G401.6 (cell line): Measurements from ENCODE around the gene CELA2B.

Experiments used
- FAIRE-seq: peaks from 2 replicates; lab custom pipeline; 2012; peaks lifted over from hg19 to GRCh38; lab: Jason Lieb, UNC

CELA2B gene

DNA sequence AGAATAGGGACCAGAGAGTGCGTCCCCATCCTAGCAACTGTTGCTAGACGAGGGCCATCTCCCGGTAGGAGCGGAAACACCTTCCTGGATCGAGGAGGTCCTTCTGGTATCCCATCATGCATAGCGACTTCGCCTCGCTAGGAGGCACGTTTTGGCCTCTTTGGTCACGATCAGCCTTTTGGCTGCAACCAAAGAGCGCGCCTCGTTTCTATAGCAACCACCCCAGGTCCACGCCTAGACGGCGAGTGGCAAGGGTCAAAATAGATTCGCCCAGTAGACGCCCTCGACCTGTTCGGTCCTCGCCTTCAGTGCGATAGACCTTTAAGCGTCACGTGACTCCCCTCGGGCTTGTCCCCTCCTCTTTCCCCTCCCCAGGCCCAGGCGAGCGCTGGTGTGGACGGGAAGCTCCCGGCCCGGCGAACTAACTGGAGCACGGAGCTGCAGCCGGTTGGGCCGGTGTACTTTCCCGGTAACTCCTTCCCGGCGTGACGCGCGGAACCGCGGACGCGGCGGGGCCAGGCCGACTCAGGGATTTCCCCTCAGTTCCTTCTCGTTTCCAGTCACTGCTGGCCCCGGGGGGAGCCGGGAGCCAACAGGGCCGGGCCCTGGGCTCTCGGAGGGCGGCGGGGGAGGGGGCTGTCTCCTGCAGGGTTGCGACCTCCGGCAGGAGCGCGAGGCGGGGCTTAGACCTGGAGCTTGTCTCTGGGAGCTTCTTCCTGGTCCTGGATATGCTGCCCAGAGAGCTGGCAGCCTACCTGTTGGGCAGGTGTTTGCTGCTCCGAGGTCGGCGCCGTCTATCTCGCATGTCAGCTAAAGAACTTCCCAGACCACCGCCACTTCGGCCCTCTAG, 50.8 kb downstream of the CELA2B start, which contains the start of gene DNAJC16:
DNAJC16 (plus strand) TSS at position 359 of the 850 bp plus-strand sequence. CDS start 2,258 bp downstream, outside the sequence.
- peak; percentile 99 for FAIRE-seq

DNA sequence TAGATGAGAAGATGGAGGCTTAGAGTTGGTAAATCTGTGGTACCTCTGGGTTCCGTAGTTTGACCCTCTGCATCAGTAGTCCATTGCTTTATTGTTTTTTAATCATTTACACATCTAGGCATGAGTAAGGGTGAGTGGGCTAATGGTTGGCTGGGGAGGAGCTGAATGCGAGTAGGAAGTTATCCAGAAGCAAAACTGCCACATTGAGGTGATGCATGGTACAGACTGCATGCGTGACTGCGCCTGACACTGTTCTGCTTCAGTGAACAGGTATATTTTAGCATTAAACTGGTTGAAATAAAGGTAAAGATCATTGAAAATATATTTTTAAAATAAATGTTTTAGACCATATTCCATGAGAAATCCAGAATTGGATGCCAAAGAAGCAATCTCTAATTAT, 55.1 kb downstream of the CELA2B start:
- no peak for FAIRE-seq

- no peak for FAIRE-seq
Observed at GRCh38 chr1:15531682-15532081, 55.8 kb downstream of the CELA2B start.

DNA sequence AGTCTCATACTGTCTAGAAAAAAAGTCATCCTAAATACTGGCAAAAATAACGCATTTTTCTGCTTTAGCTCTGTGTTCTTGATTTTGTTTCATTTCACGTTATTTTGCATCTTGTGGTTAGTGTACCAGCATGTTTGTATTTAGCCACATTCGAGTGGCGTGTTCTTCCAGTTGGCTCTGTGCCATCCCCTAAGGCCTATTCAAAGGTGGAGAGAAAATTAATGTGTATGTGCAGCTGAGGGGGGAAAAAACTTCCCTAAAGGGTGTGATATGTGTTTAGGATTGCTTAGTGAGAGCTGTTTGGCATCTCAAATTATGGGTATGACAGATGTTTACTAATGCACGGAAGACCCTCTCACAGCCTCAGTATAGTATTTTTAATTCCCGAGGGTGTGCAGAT, 62.9 kb downstream of the CELA2B start:
- no peak for FAIRE-seq

GRCh38 chr1:15540186-15540585, 64.3 kb downstream of the CELA2B start:
- no peak for FAIRE-seq
